Fibroblast of the aortic adventitia (primary cell): ENCODE data around the gene AKR1B1. TPM values are rescaled to one million over a fixed set of nuclear protein-coding genes. Genes with fewer than 3 reads are reported as not detected.
A peak's percentile ranks its signal among the peaks of the same experiment; 100 is the strongest.

Source experiments
- DNase-seq: peaks from one replicate; pipeline ENCODE4 v3.0.0-alpha.2; 2010; ENCODE audit warnings: low read depth
- H3K4me3 ChIP-seq: 2 replicates; pipeline ENCODE4 v1.5.1; 2011; ENCODE audit warnings: low read depth, mild to moderate bottlenecking, control low read depth, low read length, moderate library complexity
- total RNA-seq: library from RNA; depleted of rRNA; stranded (reverse); fragments of >200 nt; gene quantifications from 2 replicates; pipeline ENCODE4 v1.2.3, GENCODE V29; 2012; ENCODE audit warnings: low replicate concordance
- TF ChIP-seq, protein P1 (sequence below): IDR thresholded peaks from 2 replicates; pipeline ENCODE4 v1.5.1; 2011; ENCODE audit warnings: mild to moderate bottlenecking, low read length, control low read depth, inconsistent platforms; ENCODE audit not compliant: insufficient read depth

AKR1B1 gene
- total RNA-seq = 51.6 and 167 TPM in 2 replicates

DNA sequence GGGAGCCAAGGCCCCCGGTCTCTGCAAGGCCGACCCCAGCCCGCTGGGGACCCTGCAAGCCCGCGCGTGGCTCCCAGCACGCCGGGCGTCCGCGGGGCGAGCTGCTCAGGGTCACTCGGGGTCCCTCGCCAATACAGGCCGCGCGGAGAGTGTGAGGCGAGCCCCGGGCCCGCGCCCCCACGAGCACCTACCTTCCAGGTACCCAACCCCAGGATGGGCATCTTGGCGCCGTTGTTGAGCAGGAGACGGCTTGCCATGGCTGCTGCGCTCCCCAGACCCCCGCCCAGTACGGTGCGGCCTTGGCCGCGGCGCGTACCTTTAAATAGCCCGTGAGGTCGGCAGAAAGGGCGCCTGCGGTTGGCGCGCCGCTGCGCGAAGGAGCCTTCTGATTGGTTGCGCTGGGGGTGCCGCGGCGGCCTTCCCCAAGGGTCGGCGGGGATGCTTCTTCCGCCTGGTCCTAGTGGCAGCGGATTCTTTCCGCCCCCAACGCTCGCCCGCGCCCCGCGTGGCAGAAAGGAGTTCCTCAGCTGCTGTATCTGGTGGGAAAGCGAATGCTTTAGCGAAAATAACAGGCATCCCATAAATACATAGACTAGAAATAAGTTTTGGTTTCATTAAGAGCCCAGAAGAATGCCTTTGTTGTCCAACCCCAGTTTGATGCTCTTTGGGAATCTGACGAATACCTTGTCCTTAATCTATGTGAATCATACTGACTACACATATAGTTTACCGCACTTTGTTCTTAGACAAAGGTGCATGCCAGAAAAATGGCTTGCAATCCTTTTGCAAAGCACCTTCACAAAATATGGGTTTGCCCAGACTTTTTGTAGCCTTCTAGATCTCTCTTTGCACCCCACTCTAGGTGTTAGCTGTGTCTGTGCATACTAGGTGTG, at the start of gene AKR1B1:
TSS of gene AKR1B1 (minus strand) at position 295 of the 893 bp plus-strand sequence. CDS start at position 257, 38 bp downstream.
- TF ChIP-seq, protein P1, sequence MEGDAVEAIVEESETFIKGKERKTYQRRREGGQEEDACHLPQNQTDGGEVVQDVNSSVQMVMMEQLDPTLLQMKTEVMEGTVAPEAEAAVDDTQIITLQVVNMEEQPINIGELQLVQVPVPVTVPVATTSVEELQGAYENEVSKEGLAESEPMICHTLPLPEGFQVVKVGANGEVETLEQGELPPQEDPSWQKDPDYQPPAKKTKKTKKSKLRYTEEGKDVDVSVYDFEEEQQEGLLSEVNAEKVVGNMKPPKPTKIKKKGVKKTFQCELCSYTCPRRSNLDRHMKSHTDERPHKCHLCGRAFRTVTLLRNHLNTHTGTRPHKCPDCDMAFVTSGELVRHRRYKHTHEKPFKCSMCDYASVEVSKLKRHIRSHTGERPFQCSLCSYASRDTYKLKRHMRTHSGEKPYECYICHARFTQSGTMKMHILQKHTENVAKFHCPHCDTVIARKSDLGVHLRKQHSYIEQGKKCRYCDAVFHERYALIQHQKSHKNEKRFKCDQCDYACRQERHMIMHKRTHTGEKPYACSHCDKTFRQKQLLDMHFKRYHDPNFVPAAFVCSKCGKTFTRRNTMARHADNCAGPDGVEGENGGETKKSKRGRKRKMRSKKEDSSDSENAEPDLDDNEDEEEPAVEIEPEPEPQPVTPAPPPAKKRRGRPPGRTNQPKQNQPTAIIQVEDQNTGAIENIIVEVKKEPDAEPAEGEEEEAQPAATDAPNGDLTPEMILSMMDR = peak; percentile 81
- peak; percentile 91 for DNase-seq
- peak within 1 kb of the TSS; percentile 92 for H3K4me3 ChIP-seq

DNA sequence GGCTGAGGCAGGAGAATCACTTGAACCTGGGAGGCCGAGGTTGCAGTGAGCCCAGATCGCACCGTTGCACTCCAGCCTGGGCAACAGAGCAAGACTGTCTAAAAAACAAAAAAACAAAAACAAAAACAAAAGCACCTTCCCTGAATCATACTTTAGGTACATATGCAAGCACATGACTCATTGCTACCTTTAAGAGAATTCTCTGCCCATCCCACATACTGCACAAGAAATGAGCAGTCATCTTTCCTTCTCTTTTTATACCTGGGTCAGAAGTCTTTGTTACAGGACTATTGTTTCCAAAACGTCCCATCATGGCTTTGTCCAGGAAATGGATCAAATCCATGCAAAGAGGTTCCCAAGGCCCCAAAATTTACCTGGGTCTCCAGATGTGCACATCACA, 47.0 kb upstream of the AKR1B1 start:
- DNase-seq = no peak
- no peak overlapping the region for H3K4me3 ChIP-seq
- TF ChIP-seq, protein P1 = no peak

DNA sequence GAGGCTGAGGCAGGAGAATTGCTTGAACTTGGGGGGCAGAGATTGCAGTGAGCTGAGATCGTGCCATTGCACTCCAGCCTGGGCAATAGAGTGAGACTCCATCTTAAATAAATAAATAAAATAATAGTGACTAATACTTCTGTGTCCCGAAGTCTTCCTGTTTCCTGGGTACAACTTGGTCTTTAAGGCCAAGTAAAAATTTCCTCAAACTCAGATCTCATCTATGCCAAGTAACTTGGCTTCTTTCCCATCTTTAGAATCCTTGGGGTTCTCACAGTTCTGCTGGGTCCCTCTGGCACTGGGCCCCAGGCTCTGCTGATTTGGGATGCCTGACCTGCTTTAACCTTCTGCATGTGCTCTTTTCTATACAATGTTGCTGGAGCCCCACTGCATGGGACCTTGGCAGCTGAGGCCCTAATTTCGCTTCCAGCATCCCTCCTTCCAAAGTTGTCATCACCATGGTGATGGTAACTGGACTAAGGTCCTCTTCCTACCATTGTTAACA, 45.8 kb upstream of the AKR1B1 start:
- no peak for DNase-seq
- H3K4me3 ChIP-seq = no peak overlapping the region
- TF ChIP-seq, protein P1 = no peak

DNA sequence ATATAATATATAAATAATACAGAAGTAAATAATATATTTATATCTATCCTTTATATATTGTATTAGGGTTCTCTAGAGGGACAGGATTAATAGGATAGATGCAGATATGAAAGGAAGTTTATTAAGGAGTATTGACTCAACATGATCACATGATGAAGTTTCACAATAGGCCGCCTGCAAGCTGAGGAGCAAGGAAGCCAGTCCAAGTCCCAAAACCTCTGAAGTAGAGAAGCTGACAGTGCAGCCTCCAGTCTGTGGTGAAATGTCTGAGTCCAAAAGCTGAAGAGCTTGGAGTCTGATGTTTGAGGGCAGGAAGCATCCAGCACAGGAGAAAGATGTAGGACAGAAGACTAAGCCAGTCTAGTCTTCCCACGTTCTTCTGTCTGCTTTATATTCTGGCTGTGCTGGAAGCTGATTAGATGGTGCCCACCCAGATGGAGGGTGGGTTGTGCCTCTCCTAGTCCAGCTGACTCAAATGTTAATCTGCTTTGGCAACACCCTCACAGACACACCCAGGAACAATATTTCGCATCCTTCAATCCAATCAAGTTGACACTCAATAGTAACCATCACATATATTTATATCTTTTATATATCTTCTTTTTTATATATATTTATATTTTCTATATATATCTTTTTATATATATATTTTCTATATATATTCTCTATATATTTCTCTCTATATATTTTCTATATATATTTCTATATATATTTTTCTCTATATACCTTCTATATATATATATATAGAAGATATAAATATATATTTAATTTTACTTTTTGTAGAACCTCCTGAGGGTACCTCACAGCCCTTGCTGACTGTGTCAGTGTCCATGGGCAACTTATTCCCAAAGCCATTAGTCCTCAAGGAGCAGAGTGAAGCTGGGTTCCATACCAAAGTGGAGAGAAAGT, 43.8 kb upstream of the AKR1B1 start:
- DNase-seq = peak; percentile 87
- H3K4me3 ChIP-seq = no peak overlapping the region
- TF ChIP-seq, protein P1 = no peak

GRCh38 chr7:134500982-134501381, 42.1 kb upstream of the AKR1B1 start:
- no peak overlapping the region for H3K4me3 ChIP-seq
- DNase-seq = no peak
- TF ChIP-seq, protein P1 = no peak

- DNase-seq = no peak
- no peak overlapping the region for H3K4me3 ChIP-seq
- TF ChIP-seq, protein P1 = no peak
Observed at GRCh38 chr7:134500406-134500805, 41.5 kb upstream of the AKR1B1 start.
